ENCODE results near the gene HTRA3.

GRCh38 chr4:8291036-8291682, 21.6 kb downstream of the HTRA3 start:
- TF ChIP-seq CTCF (IDR thresholded peaks at IDR 0.05) (no peak), POLR2A (IDR thresholded peaks at IDR 0.05) (no peak), POLR2AphosphoS5 (IDR thresholded peaks at IDR 0.05) (no peak)
